GM21723 (cell line): ENCODE measurements around the gene GADD45GIP1.
"Not testable (repeated sequence)": the region's sequence is repeated elsewhere in the genome, so short reads cannot be mapped to it uniquely, and the experiment has no call there.

Experiments
- ATAC-seq: cut with Tn5 transposase; IDR thresholded peaks from one replicate; pipeline ENCODE4 v1.9.1; 2021; ENCODE audit warnings: mild to moderate bottlenecking, moderate library complexity; ENCODE audit not compliant: unreplicated experiment

GADD45GIP1 gene

DNA sequence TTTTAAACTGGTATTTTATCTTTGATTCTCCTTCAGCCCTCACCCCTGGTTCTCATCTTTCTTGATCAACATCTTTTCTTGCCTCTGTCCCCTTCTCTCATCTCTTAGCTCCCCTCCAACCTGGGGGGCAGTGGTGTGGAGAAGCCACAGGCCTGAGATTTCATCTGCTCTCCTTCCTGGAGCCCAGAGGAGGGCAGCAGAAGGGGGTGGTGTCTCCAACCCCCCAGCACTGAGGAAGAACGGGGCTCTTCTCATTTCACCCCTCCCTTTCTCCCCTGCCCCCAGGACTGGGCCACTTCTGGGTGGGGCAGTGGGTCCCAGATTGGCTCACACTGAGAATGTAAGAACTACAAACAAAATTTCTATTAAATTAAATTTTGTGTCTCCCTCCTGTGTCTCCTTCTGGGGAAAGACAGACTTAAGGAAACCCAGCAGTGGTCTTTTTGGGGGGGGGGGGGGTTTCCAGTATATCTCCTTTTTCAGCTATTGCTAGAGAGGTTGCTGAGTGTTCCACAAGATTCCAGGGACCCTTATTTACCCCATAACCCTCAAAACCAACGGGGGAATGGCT lies 12.8 kb downstream of the GADD45GIP1 start:
- ATAC-seq = no peak

DNA sequence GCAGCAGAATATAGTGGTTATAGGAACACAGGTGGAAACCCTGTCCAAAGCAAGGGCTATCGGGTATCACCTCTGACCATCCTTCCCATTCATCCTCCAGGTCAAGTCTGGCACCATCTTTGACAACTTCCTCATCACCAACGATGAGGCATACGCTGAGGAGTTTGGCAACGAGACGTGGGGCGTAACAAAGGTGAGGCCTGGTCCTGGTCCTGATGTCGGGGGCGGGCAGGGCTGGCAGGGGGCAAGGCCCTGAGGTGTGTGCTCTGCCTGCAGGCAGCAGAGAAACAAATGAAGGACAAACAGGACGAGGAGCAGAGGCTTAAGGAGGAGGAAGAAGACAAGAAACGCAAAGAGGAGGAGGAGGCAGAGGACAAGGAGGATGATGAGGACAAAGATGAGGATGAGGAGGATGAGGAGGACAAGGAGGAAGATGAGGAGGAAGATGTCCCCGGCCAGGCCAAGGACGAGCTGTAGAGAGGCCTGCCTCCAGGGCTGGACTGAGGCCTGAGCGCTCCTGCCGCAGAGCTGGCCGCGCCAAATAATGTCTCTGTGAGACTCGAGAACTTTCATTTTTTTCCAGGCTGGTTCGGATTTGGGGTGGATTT lies 13.5 kb downstream of the GADD45GIP1 start:
- ATAC-seq = no peak

DNA sequence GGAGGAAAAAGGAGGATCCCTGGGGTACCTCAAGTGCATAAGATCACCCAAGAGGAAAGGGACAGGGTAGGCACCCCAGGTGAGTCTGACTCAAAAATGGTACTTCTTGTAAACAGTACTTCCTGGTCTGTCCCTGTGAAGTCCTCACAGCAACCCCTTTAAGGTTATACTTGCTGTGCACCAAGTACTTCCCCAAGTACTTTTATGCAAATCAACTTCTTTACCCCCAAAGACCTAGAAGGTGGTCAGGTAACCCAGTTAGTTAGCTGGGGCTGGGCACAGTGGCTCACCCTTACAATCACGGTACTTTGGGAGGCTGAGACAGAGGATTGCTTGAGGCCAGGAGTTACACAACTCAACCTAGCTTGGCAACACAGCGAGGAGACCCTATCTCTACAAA lies 16.1 kb downstream of the GADD45GIP1 start:
- no peak for ATAC-seq

DNA sequence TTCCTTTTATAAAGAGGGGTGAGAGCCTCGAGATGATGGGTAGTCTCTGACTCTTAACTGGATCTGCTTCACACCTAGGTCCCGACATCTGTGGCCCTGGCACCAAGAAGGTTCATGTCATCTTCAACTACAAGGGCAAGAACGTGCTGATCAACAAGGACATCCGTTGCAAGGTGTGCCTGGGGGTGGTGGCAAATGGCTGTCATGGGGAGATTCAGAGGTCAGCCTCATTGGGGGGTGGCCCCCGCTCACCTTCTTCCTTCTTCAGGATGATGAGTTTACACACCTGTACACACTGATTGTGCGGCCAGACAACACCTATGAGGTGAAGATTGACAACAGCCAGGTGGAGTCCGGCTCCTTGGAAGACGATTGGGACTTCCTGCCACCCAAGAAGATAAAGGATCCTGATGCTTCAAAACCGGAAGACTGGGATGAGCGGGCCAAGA lies 17.0 kb downstream of the GADD45GIP1 start:
- no peak for ATAC-seq

DNA sequence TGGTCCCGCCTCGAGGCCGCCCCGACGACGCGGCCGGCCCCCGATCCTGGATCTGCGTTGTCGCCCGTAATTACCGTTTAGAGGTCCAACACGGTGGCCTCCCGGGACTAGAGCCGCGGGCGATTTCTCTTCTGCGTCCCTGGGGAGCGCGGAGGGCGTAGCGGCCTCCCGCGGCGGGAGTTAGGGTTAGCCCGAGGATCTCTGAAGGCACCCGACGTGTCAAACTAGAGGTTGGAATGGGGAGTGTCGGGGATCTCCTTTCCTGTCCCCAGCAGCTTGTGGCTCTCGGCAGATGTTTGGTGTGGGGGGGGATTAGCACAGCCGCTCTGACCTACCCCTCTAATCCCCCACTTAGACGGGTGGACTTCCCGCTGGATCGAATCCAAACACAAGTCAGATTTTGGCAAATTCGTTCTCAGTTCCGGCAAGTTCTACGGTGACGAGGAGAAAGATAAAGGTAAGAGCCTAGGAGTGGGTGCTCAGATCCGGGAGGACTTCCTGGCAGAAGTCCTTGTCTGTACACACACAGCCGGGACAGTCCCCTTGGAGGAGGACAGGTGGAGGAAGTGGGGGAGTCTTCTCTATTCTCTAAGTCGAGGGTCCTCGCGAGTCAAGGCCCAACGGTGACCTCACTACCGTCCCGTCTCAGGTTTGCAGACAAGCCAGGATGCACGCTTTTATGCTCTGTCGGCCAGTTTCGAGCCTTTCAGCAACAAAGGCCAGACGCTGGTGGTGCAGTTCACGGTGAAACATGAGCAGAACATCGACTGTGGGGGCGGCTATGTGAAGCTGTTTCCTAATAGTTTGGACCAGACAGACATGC lies 18.0 kb downstream of the GADD45GIP1 start:
- ATAC-seq = no peak

DNA sequence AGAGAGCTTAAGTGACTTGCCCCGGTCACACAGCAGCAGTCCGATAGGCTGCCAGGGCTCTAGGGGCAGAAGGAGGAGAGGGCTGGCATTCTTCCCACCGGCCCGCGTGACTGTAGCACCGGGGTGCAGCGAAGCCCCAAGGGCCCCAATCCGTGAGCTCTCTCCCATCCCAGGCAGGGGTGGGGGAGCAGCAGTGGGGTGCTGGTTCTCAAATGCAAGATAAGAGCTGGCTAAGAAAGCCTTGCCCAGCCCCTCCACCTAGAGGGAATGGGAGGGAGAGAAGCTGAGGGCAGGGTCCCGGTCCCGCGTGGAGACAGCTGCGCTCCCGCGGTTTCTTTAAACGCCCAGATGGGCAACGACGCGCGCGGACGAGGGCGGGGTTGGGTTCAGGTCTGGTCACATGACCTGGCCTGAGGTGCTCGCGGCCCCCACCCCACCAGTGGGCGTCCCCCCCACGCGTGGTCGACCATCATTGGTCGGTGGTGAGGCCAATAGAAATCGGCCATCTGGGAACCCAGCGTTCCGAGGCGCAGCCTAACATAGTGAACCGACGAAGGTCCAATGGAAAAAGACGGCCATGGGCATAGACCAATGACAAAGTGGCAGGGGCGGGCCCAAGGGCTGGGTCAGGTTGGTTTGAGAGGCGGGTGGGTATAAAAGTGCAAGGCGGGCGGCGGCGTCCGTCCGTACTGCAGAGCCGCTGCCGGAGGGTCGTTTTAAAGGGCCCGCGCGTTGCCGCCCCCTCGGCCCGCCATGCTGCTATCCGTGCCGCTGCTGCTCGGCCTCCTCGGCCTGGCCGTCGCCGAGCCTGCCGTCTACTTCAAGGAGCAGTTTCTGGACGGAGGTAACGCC lies 18.9 kb downstream of the GADD45GIP1 start, which contains the start of gene CALR:
Gene CALR, plus strand, starts transcription at position 683 of the 852 bp plus-strand sequence. Its CDS starts 71 bp downstream, at position 754.
- peak; percentile 82 for ATAC-seq

DNA sequence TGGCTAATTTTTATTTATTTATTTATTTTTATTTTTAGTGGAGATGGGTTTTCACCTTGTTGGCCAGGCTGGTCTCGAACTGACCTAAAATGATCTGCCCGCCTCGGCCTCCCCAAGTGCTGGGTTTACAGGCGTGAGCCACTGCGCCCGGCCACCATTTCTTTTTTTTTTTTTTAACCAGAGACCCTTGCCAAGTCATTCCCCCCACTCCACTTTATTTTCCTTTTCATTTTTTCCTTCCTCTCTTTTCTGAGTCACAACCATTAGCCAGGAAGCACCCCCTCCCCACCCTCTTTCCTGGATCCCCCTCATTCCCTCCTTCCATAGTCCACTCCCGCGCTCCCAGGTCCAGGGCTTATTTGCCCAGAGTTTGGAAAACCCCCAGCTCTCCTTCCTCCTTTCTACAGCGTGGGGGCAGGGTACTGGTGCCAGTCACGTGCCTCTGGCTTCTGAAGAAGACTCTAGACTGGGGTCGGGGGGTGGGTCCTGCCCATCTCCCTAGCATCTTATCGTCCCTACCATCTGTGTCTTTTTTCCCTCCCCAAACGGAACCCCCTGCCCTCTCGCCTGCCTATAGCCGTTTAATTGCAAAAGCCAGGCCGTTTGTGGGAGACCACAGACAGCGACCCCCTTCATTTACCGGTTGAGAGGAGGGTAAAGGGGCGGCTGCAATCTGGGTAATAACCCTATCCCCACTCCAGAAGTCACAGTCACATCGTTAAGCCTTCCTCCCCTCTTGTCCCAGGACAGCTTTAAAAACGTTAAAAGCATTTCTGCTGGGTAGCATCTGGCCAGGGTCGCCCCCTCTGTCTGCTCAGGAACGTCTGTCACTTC lies 19.7 kb downstream of the GADD45GIP1 start:
- no peak for ATAC-seq

DNA sequence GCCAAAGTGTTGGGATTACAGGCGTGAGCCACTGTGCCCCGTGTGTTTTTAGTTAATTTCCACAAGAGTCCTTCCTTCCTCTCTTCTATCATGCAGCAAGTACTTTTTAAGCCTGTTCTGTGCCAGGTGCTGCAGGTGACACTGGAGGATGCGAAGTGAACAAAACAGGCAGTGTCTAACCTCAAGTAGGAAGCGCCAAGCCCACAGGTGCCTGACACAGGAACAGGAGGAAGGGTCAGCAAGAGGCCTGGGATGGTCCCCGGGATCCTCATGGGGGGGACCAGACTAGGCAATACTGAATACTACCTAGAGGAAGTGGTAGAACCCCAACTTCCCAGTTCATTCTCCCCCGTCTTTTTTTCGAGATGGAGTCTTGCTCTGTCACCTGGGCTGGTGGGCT lies 20.4 kb downstream of the GADD45GIP1 start:
- ATAC-seq = no peak

DNA sequence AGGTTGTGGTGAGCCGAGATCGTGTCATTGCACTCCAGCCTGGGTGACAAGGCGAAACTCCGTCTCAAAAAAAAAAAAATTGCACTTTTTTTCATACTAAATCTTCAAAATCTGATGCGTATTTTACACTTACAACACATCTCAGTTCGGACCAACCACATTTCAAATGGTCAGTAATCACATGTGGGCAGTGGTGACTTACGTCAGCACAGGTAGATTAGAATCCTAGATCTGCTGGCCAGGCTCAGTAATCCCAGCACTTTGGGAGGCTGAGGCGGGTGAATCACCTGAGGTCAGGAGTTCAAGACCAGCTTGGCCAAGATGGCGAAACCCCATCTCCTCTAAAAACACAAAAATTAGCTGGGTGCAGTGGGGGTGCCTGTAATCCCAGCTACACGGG lies 22.0 kb downstream of the GADD45GIP1 start:
- ATAC-seq = no peak

DNA sequence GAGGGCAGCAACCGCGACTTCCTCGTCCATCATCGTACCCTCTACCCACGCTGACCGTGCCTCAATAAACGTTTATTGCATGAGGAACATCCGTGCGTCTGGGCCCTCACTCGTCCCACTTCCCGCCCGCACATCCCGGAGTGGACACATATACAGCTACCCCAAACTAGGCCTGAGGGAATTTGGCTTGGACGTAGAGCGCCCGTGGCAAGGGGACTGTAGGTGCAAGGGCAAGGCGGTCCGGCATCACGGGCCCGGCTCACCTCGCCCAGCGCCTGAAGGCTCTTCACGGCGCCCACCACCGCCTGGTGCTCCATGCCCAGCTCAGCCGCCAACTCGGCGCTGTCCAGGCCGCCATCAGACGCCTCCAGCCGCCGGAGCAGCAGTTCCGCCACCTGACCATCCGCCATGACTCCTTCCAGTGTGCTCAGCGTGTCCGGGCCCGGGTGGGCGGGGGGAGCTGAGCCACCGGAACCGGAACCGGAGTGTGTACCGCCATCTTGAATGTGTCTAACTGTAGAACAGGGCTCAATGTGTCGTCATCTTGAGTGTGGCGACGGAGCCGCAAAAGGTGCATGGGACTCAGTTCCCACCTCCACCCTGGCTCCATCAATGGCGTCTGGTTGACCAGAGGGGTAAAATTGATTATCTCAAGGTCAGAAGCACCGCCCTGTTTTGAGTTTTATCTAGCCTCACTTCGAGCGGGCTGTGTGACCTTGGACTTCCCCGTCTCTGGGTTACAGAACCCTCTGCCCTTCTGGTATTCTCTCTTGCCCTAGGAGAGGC lies 23.5 kb downstream of the GADD45GIP1 start, which contains the start of gene FARSA:
Gene FARSA, minus strand, starts transcription at position 425 of the 786 bp plus-strand sequence. Its CDS starts 15 bp downstream, at position 410.
- ATAC-seq = peak; percentile 48

DNA sequence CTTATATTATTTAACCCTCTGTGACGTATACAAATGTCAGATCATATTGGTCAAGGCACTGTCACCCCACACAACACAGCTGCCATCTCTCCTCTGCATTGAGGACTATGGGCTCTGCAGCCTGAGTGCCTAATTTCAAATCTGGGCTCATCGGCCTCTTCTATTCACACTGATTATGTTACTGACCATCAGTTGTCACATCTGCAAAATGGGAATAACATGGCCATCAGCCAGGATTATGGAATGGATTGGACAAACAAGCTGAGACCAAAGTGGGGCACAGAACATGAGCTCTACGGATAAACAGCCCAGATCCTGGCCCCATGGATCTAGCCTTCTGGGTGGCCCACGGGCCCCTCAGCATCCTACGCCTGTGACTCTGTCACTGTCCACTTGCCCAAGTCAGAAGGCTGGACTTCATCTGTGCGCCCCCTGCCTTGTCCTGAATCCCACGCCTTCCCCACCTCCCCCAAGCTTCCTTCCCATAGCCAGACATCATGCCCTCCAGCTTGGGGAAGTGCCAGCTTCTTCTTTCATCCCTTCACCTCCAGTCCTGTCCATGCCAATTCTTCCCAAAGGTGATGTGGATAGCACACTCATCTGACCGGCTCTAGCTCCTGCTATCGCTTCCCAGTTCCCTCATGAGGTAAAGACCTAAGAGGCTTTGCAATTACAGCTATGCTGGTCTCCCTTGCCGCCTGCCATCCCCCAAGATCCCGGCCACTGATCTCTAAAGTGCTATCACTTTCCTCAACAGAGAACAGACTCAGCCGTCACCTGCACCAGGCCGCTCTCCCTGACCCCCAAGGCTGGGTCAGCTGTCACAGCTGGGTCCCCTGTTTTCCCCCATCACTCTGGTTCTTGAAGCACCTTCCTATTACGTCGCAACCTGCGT lies 24.4 kb downstream of the GADD45GIP1 start:
- no peak for ATAC-seq

DNA sequence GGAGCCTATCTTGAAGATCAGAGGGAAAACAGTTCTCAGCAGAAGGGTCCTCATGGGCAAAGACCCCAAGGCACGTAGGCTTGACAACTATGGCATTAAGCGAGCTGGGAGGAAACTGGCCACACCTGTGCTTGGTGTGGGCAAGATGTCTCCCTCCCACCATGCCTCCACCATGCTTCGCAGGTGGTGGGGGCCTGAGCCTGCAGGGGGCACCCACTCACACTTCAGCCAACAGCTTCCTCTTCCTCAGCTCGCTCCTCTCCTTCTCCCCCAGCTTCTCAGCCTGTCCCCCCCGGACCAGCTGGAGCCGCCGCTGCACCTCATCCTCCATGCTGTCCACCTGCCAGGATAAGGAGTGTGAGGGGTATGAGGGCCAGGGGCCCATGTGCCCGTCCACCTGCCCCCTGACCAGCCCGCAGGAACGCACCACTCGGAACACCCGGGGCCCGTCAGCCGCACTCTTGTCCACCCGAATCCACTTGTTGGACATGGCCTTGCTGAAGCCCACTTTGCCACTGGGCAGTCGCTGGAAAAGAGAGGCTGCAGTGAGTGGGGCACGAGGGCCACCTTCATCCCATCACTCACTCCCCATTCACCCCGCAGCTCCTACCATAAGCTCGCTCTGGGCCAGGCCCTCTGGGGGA lies 26.9 kb downstream of the GADD45GIP1 start:
- ATAC-seq = no peak

DNA sequence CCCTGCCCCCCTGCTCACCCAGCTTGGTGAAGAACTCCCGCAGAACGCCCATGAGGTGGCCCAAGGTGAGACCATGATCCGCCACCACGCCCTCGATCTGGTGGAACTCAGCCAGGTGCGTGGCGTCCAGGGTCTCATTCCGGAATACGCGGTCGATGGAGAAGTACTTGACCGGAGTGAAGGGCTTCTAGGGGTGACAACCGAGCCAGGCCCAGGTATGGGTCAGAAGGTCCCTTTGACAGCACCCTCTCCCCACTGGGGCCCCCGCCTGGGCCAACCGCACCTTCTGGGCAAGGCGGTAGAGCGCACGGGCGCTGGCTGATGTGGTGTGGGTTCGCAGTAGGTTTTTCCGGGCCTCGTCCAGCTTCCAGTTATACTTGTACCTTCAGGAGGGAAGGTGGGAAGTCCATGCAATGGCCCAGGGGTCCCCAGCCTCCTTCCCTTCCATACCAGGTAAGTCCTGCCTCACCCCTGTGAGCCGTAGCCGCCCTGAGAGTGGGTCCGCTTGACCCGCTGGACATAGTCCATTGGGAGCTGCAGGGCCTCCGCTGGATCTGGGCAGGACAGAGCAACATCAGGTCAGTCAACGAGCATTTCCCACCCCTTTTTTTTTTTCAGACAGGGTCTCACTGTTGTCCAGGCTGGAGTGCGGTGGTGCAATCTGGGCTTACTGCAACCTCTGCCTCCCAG lies 32.3 kb downstream of the GADD45GIP1 start:
- no peak for ATAC-seq

DNA sequence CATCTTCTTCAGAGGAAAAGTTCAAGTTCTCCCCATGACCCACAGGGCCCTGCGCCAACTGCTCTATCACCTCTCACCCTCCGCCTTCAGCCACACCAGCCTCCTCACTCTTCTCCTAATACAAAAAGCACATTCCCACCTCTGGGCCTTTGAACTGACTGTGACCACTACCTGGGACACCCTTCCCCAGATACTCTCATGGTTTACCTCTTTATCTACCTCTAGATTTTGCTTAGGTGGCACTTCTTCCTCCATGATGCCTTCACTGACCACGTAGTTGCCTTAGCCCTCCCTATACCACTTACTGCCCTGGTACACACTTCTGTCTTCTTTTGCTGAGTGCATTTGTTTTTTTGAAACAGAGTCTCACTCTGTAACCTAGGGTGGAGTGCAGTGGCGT lies 34.1 kb downstream of the GADD45GIP1 start:
- no peak for ATAC-seq

DNA sequence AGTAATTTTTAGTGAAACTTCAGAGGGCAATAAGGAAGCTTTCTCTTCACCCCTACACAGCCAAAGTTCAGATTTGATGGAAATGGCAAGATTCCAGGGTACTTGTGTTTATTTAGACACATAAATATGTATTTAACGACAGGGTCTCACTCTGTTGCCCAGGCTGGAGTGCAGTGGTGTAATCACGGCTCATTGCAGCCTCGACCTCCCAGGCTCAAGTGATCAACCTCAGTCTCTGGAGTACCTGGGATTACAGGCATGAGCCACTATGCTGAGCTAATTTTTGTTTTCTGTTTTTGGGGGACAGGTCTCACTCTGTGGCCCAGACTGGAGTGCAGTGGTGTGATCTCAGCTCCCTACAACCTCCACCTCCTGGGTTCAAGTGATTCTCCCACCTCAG lies 36.0 kb downstream of the GADD45GIP1 start:
- no peak for ATAC-seq

DNA sequence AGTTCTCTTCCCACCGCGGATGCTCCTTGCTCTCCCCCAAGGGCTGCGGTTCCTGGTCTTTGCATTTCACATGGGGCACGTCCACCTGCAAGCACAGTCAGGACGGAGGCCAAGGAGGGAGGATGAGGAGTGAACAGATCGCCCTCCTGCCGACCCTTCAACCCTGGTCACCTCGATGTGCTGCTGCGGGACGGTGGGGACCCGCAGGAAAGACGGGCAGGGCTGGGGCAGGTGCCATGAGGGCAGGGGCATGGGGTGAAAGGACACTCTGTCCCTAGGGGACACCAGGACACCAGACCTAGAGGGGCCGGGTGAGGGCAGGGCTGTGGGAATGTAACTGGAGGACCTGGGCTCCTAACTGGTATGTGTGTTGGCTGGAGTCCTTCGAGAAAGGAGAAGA lies 38.8 kb downstream of the GADD45GIP1 start:
- ATAC-seq = no peak

DNA sequence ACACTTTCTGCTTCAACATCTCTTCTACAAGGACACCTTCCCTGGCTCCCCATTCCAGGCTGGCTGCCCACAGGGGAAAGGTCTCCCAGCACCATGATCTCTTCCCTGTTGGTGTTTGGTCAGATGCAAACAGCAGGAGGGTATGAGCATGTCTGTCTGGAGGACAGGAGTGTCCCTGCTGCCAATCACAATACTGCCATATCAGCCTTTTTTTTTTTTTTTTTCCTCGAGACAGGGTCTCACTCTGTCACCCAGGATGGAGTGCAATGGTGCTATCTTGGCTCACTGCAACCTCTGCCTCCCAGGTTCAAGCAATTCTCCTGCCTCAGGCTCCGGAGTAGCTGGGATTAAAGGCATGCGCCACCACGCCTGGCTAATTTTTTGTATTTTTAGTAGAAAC lies 41.2 kb downstream of the GADD45GIP1 start:
- not testable (repeated sequence) for ATAC-seq
